GM19238 (cell line): ENCODE results near the gene SDC4.

Source experiments
- DNase-seq: peaks from one replicate; pipeline ENCODE4 v3.0.0; 2011; ENCODE audit warnings: low spot score; ENCODE audit not compliant: insufficient read length

SDC4 gene

DNA sequence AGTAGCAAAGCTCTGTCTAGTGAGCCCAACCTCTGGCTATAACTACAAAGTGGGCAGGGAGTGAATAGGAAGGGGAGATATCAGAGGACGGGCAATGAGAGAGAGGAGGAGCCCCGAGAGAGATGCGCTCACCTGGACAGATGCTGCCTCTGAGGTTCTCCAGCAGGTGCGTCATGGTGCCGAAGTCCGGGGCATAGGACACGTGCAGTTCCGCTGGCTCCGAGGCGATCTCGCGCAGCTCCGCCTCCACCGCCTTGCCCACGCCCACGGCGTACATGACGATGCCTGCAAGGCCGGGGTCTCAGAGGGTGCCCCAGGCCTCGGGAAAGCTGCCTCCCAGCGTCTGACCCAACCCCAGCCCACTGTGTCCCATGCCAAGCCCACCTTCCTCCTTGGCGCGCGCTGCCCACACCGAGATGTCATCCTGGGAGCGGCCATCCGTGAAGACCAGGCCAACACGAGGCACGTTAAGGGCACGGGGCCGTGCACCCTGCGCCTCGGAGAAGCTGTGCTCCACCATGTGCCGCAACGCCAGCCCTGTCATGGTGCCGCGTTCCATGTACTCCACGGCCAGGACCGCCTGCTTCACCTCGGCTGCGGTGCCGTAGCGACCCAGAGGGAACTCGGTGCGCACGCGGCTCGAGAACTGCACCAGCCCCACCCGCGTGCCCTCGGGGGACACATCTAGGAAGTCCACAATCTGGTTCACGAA, 50.3 kb downstream of the SDC4 start:
- no peak for DNase-seq

GRCh38 chr20:45294659-45295058, 53.6 kb downstream of the SDC4 start:
- DNase-seq: no peak

GRCh38 chr20:45294003-45294368, 54.2 kb downstream of the SDC4 start:
- DNase-seq: no peak

DNA sequence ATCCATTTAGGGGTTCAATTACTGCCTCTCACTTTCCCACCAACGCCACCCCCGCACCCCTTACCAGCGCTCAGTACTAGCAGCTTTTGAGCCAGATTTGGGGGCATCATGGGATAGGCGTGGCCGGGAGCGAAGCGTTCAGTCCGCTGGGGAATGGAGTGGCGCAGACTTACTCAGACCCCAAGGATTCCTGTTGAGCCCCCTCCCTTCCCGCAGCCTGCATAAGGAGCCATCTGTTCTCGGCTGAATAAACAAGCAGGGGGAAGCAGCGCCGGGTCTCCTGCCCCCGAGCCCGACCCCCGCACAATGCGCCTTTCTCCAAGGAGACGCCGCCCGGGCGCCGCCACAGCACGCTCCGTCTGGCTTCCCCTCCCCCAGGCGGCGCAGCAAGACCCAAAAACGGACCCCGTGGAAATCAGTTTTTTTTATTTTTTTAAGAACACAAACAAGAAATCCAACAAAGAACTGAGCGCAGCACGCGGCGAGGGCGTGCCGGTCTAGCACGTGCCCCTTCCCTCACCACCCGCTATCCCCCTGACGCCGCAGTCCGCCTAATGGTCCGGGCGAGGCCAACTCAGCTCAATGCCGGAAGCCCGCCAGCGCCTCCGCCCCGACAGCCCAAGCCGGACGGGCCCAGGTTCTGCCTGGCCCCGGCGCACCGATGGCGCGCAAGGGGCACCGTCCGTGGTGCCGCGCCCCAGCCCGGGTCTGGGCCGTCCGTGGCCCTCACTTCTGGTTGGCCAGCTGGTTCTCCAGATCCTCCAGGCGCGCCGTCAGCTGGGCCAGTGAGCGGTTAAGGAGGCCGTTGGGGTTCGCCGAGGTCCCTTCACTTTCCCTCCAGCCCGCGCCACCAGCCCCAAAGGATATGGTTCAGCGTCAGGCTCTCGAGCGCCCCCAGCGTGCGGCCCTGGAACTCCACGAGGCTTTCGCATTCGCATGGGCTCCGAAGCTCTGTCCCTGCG, 54.9 kb downstream of the SDC4 start:
- DNase-seq: peak; percentile 80

GRCh38 chr20:45292343-45292742, 55.9 kb downstream of the SDC4 start:
- DNase-seq: no peak

DNA sequence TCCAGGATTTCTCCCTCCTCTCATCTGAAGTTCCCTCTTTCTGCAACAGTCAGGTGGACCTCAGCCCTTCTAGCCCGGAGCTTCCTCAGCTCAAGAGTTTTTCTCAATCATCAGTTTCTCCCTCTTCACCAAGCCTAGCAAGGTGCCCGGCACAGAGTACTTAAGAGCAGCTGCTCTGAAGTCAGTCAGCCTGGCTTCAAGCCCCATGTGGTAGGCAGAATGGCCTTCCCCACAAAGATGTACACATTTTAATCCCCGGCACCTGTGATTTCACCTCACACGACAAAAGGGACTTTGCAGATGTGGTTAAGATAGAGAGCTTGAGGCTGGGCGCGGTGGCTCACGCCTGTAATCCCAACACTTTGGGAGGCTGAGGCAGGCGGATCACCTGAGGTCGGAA, 56.7 kb downstream of the SDC4 start:
- no peak for DNase-seq

GRCh38 chr20:45290677-45291355, 57.4 kb downstream of the SDC4 start:
- peak; percentile 64 for DNase-seq

DNA sequence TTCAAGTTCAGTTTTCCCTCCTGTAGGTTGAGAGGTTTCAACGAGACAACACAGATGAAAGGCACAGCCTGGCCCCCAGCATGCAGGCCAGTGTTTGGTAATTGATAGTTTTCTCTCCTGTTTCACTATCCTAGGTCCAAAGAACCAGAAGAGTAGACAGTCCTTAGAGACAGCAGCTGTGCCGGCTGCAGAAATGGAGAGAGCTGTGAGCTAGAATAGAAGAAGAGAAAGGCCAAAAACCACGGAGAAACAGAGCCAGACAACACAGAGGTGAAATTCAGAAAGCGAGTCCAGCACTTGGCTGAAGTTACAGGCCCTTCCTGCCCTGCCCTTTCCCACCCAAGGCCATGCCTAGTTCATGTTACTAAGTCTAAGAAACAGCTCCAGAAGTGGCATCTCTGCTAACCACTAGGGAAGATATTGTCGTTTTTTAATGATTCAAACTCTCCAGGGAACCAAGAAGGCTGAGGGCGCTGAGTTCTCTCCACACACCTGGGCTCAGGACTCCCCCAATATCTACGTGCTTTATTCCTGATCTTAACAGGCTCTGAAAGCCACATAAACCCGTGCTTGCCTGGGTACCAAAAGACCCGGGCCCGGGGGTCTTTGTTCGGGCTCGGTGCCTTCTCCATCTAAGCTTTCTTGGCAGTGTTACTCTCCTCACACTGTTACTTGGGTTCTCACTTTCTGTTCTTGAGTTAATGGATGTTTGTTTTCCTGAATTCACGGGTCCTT, 58.1 kb downstream of the SDC4 start:
- DNase-seq: no peak

- DNase-seq: no peak
These were observed 59.4 kb downstream of the SDC4 start for GRCh38 chr20:45288860-45289259.

DNA sequence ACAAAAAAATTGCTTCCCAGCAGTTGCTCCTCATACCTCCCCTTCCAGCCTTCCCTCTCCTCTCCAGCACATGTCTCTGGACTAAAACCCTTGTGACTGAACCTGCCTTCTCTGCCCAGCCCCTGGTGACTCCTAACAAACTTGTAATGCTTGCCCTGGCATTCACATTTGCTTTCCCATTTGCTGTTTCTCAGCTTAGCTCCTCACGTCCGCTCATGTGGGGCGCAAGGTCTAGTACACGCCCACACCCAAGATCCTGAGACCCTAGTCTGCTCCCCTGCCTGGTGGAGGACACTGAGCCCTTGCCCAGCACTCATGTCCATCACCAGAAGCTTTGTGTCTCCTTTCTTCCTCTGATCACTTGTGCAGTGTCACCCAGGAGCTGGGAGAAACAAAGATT, 59.8 kb downstream of the SDC4 start:
- no peak for DNase-seq

GRCh38 chr20:45283551-45284057, 64.6 kb downstream of the SDC4 start:
- no peak for DNase-seq

DNA sequence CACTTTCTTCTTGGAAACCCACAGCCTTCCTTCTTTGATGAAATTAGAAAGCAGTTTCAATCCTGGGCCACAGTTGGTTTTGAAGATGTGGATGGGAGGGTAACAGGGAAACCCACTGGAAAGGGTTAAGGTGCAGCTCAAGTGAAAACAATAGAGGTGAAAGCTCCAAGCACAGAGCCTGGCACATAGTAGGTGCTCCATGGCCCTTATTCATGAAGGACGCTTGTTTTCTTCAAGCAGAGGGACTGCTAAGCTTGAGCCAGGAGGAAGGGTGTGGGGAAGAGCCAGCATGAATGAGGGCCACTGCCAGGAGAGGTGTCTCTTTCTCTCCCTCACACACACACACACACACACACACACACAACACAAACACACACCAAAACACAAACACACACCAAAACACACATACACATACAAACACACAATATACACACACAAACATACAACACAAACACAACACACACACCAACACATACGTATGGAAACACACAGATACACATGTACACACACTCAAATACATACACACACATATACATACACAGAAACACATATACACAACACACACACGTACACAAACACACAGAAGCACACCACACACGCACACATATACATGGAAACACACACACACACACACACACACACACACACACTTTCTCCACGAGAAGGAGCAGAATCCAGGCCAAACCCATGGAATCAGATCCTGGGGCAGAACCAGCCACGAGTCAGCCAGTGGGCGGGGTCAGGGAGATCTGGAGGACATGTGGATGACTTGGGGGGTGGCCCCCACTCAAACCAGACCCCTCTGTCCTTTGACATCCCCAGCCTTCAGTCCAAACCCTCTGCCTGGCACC, 65.3 kb downstream of the SDC4 start:
- no peak for DNase-seq

DNA sequence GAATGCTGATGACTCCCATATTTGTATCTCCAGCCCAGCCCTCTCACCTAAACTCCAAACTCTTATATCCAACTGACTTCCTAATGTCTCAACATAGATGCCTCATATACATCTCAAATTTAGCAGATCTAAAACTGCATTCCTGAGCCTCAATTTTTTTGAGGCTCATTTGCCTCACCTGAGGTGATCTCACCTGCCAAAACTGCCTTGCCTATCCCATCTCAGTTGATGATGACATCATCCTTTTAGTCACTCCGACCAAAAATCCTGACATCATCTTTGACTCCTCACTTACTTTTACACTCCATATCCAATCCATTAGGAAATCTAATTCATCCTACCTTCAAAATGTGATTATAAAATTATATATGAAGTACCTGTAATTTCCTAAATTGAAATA, 68.2 kb downstream of the SDC4 start:
- DNase-seq: no peak

- DNase-seq: no peak
These were observed 72.9 kb downstream of the SDC4 start for GRCh38 chr20:45275338-45275737.
